GM20431 (cell line): Measurements from ENCODE around the gene CDC25A.

Experiments used
- in situ Hi-C: fragments of 300-500 bp; cut with MseI, MboI; formaldehyde crosslinking; loops from one replicate; pipeline ENCODE4 v1.15.0; 2020; ENCODE audit warnings: low sequenced_read_pairs; ENCODE audit not compliant: unreplicated experiment

CDC25A gene

DNA sequence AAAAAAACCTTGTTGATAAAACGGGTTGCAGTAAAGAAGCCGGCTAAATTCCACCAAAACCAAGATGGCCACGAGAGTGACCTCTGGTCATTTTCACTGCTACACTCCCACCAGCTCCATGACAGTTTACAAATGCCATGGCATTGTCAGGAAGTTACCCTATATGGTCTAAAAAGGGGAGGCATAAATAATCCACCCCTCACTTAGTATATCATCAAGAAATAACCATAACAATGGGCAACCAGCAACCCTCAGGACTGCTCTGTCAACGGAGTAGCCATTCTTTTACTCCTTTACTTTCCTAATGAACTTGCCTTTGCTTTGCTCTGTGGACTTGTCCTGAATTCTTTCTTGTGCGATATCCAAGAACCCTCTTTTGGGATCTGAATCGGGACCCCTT is 14.4 kb upstream of the CDC25A start:
- in situ Hi-C loops = no loop called here

DNA sequence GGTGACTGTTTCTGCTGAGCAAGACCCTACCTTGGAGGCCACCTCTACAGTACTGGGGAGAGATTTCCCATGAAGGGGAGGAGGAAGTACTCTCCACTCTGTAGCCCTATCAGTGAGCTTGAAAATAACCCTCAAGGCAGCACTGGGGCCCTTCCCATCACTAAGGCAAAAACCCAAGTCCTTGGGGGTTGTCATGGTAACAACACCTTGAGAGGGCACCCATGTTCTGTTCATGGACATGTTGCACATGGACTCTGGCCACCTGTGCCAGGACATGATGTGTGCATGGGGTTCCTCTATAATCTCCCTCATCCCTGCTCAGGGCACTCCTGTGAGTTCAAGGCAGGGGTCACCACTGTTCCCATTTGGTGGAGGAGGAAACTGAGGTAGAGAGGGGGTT is 10.9 kb upstream of the CDC25A start:
- in situ Hi-C loops = no loop called here

DNA sequence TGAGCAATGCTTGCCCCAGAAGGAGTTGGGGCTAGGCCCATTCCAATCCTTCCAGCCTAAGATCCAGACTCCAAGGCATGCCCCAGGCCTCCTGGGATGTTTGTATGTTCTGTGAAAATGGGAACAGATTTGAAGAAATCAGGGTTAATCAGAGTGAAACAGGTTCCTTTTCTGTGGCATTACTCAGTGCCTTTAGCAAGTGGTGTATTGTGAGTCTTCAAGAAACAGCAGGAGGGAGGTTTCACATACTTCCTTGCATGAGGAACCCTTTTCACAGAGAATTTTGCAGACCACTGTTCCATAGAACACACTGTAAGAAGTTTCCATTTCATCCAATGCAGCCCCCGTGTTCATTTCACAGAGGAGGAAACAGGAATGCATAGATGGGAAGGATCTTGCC is 8.4 kb upstream of the CDC25A start:
- in situ Hi-C loops = no loop called here

DNA sequence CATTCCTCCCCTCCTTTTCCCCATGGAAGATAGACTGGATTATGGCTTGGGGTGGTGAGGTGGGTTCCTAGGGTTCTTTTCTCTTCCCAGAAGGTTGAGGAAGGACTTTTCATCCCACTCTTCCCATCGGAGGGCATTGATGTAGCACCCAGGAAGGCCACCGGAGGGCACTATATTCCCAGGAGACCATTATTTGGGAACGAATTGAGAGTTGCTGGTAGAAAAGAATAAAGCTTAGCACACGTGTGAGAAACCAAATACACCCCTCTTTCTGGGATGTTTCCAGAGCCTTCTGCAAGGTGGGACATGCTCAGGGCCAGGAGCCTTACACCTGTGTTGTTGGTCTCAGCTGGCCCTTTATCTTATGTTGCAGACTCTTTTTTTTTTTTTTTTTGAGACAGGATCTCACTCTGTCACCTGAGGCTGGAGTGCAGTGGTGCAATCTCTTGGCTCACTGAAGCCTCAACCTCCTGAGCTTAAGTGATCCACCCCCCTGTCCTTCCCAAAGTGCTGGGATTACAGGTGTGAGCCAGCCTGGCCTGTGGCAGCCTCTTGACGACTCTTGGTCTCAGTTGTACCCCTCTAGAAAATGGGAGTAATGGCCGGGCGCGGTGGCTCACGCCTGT is 6.3 kb upstream of the CDC25A start:
- in situ Hi-C loops = no loop called here

DNA sequence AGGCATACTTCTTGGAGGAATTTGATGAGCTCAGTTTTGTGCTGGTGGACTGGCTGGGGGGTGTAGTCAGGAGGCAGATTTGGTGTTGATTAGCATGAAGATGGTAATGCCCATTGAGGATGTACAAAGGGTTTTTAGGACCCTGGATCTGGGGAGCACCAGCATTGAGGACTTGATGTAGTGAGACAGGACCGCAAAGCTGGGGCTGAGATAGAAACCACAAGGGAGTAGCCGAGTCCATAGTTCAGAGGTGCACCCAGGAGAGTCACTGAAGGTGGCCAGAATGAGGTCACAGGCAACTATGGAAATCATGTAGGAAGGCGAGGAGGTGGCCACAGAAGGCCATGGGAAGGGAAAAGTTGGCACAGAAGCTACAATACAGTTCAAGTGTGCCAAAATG is 2.7 kb upstream of the CDC25A start:
- in situ Hi-C loops = no loop called here

DNA sequence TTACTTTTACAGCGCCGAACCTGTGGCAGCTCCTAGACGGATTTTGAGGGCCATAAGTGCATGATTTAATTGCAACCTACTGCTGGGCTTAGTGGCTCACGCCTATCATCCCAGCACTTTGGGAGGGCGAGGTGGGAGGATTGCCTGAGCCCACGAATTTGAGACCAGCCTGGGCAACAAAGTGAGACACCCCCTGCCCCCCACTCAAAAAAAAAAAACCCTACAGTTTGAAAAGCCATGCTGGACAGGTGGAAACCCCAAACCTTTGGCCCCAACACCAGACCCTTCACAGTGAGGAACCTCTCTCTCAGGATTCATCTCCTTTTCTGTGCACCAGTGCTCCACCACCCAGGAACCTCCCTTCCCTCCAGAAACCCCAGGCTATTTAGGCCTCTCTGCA is 1.1 kb upstream of the CDC25A start:
- in situ Hi-C loops = no loop called here

DNA sequence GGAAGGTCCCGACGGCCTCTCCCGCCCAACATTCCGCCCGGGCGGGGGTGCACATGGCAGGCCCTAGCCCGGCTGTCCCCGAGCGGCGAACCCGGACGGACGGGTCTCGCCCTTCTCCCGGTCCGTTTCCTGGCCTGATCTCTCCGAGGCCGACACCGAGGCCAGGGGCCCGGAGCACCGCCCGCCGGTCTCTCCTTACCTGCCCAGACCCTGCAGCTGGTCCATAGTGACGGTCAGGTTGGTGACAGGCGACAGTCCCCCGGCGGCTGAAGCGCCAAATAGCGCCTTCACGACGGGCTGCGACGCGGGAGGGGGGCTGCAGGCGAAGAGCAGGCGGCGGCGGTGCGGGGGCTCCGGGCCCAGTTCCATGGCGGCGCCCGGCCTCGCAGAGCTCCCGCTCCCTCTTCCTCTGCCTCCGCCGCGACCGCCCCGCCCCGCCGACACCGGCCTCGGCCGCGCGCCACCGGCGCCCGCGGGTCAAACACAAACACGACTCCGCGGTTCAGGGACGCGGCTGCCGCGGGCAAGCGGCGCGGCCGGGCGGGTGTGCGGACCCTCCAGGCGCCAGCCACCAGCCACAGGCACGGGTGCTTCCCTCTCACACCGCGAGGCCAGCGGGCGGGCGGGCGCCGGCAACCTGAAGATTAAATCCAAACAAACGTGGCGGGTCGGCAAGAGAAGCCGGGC is 495 bp downstream of the CDC25A start:
- in situ Hi-C loops = no loop called here

DNA sequence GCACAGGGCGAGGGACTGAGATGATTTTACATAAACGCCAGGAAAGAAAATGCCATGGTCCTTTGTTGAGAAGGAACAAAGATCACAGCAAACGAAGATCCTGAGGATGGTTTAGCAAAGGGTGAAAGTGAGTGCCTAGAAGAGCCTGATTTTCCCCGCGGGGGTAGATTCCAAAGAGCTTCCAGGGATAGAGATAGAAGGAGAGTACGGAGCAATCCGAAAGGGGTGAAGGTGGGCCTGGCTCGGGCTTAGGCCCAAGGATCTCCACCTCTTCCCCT is 977 bp downstream of the CDC25A start:
- in situ Hi-C loops = no loop called here

DNA sequence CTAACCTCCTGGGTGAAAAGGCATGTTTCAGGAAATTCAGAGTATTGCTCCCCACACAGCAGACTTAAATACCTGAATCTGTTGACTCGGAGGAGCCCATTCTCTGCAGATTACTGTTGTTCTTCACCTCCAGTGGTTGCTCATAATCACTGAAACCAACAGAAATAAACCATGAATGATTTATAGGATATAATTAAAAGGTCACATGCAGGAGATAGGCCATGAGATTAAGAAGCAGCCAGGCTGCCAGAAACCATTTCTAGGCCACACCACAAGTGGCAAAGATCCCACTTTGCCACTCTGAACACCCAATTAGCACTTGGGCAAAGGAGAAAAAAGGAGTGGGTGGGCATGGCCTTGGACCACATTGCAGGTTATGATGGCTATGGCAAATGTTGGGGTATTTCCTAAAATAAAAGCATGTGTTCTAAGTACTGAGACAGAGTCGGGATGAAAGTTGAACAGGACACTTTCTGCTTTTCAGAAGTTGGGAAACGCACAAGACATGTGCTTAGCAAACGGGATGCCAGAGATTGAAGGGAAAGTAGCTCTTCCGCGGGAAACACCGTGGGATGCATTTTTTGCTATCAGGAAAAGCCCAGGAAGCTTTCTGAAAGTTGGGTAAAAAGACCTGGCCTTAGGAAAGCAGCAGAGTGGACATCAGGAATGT is 1.5 kb downstream of the CDC25A start:
- in situ Hi-C loops = no loop called here

DNA sequence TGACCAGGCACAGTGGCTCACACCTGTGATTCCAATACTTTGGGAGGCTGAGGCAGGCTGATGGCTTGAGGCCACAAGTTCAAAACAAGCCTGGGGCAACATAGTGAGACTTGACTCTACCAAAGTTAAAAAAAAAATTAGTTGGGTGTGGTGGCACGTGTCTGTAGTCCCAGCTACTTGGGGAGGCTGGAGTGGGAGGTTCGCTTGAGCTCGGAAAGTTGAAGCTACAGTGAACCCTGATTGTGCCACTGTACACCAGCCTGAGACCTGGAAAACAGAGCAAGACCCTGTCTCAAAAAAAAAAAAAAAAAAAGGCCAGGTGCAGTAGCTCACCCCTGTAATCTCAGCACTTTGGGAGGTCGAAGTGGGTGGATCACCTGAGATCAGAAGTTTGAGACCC is 3.1 kb downstream of the CDC25A start:
- in situ Hi-C loops = no loop called here

DNA sequence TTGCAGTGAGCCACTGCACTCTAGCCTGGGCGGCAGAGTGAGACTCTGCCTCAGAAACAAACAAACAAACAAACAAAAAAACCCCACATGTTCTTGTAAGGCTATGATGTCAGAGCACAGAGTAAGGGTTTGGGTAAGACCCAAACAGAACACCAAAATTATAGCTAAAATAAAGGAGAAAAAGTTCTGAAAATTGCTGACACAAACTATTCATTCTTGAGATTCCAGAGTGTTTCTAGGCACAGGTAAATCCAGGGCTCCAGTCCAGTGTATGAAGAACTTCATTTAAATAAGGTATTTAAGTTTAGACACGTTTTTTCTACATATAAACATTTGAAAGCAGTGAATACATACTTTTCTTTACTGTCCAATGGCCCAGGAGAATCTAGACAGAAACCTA is 3.9 kb downstream of the CDC25A start:
- in situ Hi-C loops = no loop called here

DNA sequence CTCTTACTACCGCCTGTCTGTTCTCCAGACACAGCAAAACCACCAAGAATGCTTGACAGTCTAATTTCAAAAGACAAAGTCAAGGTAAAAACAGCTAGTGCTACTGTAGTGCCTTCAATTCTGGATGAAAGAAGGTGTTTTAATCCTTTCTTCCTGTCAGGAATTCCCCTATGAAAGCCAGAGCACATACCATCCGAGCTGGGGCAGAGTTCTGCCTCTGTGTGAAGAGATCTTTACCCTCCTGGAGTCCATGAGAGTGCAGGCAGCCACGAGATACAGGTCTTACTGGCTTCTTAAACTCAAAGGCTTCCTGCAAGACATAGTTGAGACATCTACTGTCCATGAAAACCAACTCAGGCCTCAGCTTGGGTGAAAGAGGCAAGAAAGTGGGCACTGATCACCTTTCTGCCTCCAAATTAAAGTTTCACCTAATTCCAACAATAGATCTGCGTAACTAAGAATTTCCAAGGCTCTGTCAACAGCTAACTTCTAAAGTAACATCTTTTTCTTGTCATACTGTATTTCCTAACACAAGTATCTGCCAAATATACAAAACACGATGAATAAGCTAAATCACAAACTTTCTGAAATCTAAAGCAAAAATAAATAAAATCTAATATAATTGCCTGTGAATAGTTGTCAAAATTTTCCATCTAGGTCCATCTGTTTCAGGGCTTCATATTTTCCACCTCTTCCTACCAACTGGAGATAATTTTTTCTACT is 7.5 kb downstream of the CDC25A start:
- in situ Hi-C loops = no loop called here

DNA sequence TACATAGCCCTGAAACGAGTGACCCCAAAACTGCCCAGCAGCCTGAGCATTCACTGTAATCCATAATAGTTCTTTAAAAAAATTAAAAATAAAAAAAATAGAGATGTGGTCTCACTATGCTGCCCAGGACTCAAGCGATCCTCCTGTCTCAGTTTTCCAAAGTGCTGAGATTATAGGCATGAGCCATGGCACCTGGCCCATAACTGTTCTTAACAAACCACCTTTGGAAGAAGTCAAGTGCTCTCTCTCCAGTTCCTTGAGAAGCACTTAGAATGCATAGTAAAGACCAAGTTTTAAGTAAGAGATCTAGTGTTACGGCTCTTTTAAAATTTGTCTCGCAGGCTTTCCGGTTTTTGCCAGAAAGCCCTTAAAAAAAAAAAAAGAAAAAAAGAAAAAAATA is 8.2 kb downstream of the CDC25A start:
- in situ Hi-C loops = no loop called here

DNA sequence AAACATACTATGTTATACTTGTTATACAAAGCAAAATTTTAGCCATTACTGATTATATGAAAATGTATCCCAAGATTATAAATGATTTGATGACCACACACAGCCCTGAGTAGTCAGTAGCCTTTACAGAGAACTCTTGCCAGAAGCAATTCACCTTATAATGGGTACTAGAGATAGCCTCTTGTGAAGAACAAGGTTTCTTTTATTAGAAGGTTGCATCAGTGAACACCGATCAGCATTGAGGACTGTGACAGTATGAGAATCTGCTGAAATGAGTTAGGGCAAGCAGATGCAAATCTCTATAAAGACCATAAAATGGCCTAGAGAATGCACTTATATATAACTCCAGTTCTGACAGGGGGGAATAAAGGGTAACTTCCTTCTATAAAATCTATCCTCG is 10.1 kb downstream of the CDC25A start:
- in situ Hi-C loops = no loop called here

DNA sequence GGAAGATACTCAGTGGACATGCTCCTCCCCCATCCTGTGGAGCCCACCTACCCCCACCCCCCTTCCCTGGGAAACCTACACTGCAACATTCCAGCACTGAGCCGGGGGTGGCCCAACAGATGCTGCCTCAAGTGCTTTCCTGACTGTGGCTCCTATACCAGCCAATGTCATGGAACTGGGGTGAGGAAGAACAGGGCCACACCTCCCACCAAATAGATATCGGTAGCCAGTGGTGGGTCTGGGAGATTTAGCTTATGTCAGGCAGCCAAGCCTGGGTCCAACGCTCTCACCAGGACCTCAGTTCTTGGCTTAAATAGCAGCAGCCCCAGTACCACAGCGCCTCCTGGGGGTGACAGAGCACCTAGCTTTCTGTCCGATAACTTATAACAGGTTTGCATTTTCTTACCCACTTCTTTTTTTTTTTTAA is 30.3 kb downstream of the CDC25A start:
- in situ Hi-C loops = loop anchor here (25.0 kb wide), 2 partner anchors 321 to 646 kb away; partner anchors contain the start of gene ELP6

DNA sequence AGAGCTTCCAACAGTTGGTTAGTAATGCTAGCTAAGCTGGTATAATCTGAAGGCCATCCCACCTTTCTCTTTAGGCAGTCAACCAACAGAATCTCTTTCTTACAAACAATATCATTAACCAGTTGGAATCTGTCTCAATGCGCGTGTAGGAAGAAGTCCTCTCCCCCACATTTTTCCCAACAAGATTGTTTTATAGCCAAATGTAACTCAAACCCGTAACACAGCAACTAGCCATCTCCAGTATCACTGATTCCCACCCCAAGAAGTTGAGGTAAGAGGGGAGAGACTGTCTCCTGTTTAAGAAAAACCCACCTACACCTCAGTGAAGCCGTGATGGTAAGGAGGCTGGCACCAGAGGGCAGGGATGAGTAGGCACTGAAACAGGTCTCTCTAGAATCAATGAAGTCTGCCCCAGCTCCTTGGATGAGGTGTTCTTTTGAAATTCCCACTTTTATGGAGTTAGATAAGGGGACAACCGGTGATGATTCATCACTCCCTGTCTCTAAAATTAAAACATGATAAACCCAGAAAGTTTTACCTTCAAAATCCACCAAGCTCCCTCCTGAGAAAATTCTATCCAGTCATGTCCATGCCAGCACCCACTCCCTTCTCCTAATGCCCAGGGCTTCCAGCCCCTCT is 30.9 kb downstream of the CDC25A start:
- in situ Hi-C loops = loop anchor here (25.0 kb wide), 2 partner anchors 320 to 645 kb away; partner anchors contain the start of gene ELP6

DNA sequence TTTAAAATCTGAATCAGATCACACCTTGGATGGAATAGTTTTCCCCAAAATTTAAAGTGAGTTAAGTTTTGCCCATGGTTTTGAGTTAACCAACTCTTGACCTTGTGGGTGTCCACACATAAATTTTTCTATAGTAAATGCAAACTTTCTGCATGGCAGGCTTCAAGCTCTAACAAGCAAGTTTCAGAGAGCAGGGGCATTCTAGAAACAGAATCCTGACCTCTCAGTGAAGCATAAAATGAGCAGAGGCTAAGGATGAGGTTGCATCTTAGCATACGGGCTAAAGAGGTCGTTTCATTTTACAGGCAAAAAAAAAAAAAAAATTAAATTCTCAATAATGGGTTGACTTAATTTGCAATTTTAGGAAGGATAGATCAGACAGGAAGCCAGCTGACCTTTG is 32.1 kb downstream of the CDC25A start:
- in situ Hi-C loops = loop anchor here (25.0 kb wide), 2 partner anchors 319 to 644 kb away; partner anchors contain the start of gene ELP6

DNA sequence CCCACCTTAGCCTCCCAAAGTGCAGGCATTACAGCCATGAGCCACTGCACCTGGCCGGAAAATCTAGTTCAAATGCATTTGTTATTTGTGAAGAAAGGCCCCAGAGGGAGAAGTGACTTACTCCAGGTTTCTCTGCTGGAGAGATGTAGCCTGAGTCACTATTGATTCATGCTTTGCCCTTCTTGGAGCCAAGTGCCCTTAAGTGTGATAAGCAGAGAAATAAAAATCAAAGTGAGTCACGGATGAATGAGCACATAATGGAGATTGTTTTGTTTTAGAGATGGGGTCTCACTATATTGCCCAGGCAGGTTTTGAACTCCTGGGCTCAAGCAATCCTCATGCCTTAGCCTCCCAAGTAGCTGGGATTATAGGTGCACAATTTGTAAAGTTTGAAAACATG is 33.1 kb downstream of the CDC25A start:
- in situ Hi-C loops = loop anchor here (25.0 kb wide), 2 partner anchors 318 to 643 kb away; partner anchors contain the start of gene ELP6

DNA sequence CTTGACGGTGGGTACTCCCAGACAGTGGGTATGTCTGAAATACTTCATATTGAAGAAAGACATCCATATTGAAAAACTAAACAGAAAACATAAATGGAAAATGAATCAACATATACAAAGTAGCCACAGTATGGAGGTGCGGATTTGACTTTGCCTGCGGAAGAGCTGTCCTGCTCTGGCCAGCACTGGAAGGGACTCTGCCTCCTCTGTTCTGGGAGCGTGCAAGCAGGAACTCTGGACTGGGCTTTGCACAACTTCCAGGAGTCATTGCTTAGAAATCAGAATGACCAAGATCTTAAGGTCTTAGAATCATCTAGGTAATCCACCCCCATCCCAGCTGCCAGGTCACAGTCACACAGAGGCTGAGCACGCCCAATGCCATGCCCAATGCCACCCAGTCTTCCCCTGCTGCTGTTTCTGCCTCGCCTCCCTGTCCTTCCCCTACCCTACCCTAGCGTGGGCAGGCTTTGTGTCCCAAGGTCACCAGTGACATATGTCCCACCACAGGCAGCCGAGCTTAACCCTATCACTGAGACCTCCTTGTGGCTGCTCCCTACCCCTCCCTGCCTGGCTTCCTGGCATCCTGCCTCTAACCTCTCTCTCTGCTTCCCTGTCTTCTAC is 36.3 kb downstream of the CDC25A start:
- in situ Hi-C loops = loop anchor here (25.0 kb wide), 2 partner anchors 315 to 640 kb away; partner anchors contain the start of gene ELP6
